Measurements from ENCODE around the gene ARF6. TPM values are rescaled to one million over a fixed set of nuclear protein-coding genes. Genes with fewer than 3 reads are reported as not detected.

The ARF6 gene
- total and polyA plus RNA-seq, 10 of the 15 experiments (the other 5 are each of a cell fraction or from before 2014, with no cell fraction given): 46.8 to 128 (median 71.9) TPM

DNA sequence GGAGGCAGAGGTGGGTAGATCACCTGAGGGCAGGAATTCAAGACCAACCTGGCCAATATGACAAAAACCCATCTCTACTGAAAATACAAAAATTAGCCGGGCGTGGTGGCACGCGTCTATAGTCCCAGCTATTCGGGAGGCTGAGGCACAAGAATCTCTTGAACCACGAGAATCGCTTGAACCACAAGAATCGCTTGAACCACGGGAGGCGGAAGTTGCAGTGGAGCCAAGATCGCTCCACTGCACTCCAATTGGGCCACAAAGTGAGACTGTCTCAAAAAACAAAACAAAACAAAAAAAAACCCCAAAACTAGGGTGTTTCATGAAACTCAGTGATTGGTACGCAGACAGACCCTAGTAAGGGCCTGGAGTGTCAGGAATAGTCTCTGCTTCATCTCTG lies 6.4 kb upstream of the ARF6 start:
- no peak overlapping the region for H3K4me2 ChIP-seq (ENCODE audit: control insufficient read depth, insufficient read depth)
- H3K4me1 ChIP-seq (ENCODE audit: control insufficient read depth, insufficient read depth, low read length): peaks cover 5% of the 10 kb centered on the region
- no peak overlapping the region for H2AFZ ChIP-seq (ENCODE audit: control insufficient read depth, low read depth, low read length)
- no peaks in the 10 kb centered on the region for H3K27me3 ChIP-seq (replicated peaks in 1 of 2; ENCODE audit: control insufficient read depth in 2 of 2, insufficient read depth in 2 of 2, low read length in 1 of 2)
- H3K27ac ChIP-seq (ENCODE audit: control insufficient read depth, insufficient read depth): no peak overlapping the region
- no peak overlapping the region for H3K9ac ChIP-seq (ENCODE audit: control insufficient read depth, insufficient read depth, low read length)
- ATAC-seq (peak; percentile 35), FAIRE-seq (no peak), DNase-seq (ENCODE audit: low read depth, low spot score) (no peak)
- no peaks in the 10 kb centered on the region for H4K20me1 ChIP-seq (ENCODE audit: control insufficient read depth, insufficient read depth)
- H3K79me2 ChIP-seq (ENCODE audit: control insufficient read depth, insufficient read depth, low read length): no peaks in the 10 kb centered on the region; the same call in none of the 2 replicates
- ChIA-PET POLR2A (no interaction called here), RAD21 (ENCODE audit: unreplicated experiment) (interaction anchor here (1.2 kb wide), 1 partner anchor 18 kb away, joined by 4 read pairs; no protein-coding TSS in a partner anchor), SMC1A (ENCODE audit: uncharacterized antibody, unreplicated experiment) (interaction anchor here (0.8 to 1.6 kb wide), 2 partner anchors 25 to 66 kb away, joined by 4 read pairs; no protein-coding TSS in a partner anchor), CTCF (no interaction called here)
- no peaks in the 10 kb centered on the region for H3K9me3 ChIP-seq (replicated peaks; ENCODE audit: control insufficient read depth, insufficient read depth, low read length)
- in situ Hi-C loops (cut with MboI) (no loop called here), intact Hi-C loops (cut with micrococcal nuclease; ENCODE audit: unreplicated experiment) (no loop called here)
- no TSS peak for BruUV-seq (replicated peaks)
- WGBS (ENCODE audit: insufficient coverage, insufficient replicate concordance, low lambda C conversion rate, missing lambda C conversion rate): 0% methylated on average over 12 of the region's 12 CpGs
- H3K4me3 ChIP-seq: no peak overlapping the region
- H3K36me3 ChIP-seq (ENCODE audit: control insufficient read depth in 2 of 2, insufficient read depth in 2 of 2, low read length in 1 of 2): no peaks in the 10 kb centered on the region
- TF ChIP-seq HDAC6 (IDR thresholded peaks at IDR 0.05; ENCODE audit: unreplicated experiment) (no peak), ZSCAN29 (IDR thresholded peaks at IDR 0.05) (peak; percentile 85), SMAD1 (IDR thresholded peaks at IDR 0.05; ENCODE audit: low read depth, partially characterized antibody) (no peak), CHD4 (IDR thresholded peaks at IDR 0.05) (no peak), GABPA (IDR thresholded peaks at IDR 0.05; ENCODE audit: low read depth) (no peak), ETV6 (conservative IDR thresholded peaks at IDR 0.05 in 1 of 2, IDR thresholded peaks at IDR 0.05 in 1 of 2; ENCODE audit: borderline replicate concordance in 1 of 2, low read depth in 1 of 2) (no peak), CREB1 (IDR thresholded peaks at IDR 0.05; ENCODE audit: low read depth) (no peak), RAD51 (IDR thresholded peaks at IDR 0.05) (no peak), EP300 (IDR thresholded peaks at IDR 0.05; ENCODE audit: borderline replicate concordance in 1 of 2, control insufficient read depth in 1 of 2, low read depth in 2 of 2, low read length in 2 of 2) (no peak)
- TF ChIP-seq, protein P1, sequence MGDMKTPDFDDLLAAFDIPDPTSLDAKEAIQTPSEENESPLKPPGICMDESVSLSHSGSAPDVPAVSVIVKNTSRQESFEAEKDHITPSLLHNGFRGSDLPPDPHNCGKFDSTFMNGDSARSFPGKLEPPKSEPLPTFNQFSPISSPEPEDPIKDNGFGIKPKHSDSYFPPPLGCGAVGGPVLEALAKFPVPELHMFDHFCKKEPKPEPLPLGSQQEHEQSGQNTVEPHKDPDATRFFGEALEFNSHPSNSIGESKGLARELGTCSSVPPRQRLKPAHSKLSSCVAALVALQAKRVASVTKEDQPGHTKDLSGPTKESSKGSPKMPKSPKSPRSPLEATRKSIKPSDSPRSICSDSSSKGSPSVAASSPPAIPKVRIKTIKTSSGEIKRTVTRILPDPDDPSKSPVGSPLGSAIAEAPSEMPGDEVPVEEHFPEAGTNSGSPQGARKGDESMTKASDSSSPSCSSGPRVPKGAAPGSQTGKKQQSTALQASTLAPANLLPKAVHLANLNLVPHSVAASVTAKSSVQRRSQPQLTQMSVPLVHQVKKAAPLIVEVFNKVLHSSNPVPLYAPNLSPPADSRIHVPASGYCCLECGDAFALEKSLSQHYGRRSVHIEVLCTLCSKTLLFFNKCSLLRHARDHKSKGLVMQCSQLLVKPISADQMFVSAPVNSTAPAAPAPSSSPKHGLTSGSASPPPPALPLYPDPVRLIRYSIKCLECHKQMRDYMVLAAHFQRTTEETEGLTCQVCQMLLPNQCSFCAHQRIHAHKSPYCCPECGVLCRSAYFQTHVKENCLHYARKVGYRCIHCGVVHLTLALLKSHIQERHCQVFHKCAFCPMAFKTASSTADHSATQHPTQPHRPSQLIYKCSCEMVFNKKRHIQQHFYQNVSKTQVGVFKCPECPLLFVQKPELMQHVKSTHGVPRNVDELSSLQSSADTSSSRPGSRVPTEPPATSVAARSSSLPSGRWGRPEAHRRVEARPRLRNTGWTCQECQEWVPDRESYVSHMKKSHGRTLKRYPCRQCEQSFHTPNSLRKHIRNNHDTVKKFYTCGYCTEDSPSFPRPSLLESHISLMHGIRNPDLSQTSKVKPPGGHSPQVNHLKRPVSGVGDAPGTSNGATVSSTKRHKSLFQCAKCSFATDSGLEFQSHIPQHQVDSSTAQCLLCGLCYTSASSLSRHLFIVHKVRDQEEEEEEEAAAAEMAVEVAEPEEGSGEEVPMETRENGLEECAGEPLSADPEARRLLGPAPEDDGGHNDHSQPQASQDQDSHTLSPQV (IDR thresholded peaks at IDR 0.05): no peak
- TF ChIP-seq, protein P2, sequence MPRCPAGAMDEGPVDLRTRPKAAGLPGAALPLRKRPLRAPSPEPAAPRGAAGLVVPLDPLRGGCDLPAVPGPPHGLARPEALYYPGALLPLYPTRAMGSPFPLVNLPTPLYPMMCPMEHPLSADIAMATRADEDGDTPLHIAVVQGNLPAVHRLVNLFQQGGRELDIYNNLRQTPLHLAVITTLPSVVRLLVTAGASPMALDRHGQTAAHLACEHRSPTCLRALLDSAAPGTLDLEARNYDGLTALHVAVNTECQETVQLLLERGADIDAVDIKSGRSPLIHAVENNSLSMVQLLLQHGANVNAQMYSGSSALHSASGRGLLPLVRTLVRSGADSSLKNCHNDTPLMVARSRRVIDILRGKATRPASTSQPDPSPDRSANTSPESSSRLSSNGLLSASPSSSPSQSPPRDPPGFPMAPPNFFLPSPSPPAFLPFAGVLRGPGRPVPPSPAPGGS (IDR thresholded peaks at IDR 0.05; ENCODE audit: borderline replicate concordance, insufficient read depth, low read depth, low read length, poor library complexity, severe bottlenecking): no peak
- TF ChIP-seq, protein P3, sequence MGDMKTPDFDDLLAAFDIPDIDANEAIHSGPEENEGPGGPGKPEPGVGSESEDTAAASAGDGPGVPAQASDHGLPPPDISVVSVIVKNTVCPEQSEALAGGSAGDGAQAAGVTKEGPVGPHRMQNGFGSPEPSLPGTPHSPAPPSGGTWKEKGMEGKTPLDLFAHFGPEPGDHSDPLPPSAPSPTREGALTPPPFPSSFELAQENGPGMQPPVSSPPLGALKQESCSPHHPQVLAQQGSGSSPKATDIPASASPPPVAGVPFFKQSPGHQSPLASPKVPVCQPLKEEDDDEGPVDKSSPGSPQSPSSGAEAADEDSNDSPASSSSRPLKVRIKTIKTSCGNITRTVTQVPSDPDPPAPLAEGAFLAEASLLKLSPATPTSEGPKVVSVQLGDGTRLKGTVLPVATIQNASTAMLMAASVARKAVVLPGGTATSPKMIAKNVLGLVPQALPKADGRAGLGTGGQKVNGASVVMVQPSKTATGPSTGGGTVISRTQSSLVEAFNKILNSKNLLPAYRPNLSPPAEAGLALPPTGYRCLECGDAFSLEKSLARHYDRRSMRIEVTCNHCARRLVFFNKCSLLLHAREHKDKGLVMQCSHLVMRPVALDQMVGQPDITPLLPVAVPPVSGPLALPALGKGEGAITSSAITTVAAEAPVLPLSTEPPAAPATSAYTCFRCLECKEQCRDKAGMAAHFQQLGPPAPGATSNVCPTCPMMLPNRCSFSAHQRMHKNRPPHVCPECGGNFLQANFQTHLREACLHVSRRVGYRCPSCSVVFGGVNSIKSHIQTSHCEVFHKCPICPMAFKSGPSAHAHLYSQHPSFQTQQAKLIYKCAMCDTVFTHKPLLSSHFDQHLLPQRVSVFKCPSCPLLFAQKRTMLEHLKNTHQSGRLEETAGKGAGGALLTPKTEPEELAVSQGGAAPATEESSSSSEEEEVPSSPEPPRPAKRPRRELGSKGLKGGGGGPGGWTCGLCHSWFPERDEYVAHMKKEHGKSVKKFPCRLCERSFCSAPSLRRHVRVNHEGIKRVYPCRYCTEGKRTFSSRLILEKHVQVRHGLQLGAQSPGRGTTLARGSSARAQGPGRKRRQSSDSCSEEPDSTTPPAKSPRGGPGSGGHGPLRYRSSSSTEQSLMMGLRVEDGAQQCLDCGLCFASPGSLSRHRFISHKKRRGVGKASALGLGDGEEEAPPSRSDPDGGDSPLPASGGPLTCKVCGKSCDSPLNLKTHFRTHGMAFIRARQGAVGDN (IDR thresholded peaks at IDR 0.05): no peak
